Memory B cell (primary cell): ENCODE results near the gene SAP30BP.
A peak's percentile ranks its signal among the peaks of the same experiment; 100 is the strongest.
"Not testable (repeated sequence)": the region's sequence is repeated elsewhere in the genome, so short reads cannot be mapped to it uniquely, and the experiment has no call there.

Source experiments
- ATAC-seq: fragments of 150-1000 bp; cut with Tn5 transposase; 2 replicates; pipeline ENCODE4 v1.10.0; 2021; ENCODE audit warnings: low read depth, mild to moderate bottlenecking, moderate library complexity
- DNase-seq, 2 donors: peaks; one replicate each; pipeline ENCODE4 v3.0.0; 2022; ENCODE audit warnings: low spot score in 2 of 2
- H3K27ac Mint-ChIP-seq: one replicate; pipeline ENCODE4 v1.8.0; 2022; ENCODE audit warnings: mild to moderate bottlenecking, moderate library complexity, mixed read lengths
- H3K27me3 Mint-ChIP-seq: one replicate; pipeline ENCODE4 v1.8.0; 2022; ENCODE audit warnings: mixed read lengths
- H3K36me3 Mint-ChIP-seq: one replicate; pipeline ENCODE4 v1.8.0; 2022; ENCODE audit warnings: mild to moderate bottlenecking, mixed read lengths
- H3K4me1 Mint-ChIP-seq: one replicate; pipeline ENCODE4 v1.8.0; 2022; ENCODE audit warnings: mixed read lengths
- H3K4me3 Mint-ChIP-seq: one replicate; pipeline ENCODE4 v1.8.0; 2022; ENCODE audit warnings: mild to moderate bottlenecking, moderate library complexity, mixed read lengths
- H3K9me3 Mint-ChIP-seq: one replicate; pipeline ENCODE4 v1.8.0; 2022; ENCODE audit warnings: mixed read lengths

SAP30BP gene

DNA sequence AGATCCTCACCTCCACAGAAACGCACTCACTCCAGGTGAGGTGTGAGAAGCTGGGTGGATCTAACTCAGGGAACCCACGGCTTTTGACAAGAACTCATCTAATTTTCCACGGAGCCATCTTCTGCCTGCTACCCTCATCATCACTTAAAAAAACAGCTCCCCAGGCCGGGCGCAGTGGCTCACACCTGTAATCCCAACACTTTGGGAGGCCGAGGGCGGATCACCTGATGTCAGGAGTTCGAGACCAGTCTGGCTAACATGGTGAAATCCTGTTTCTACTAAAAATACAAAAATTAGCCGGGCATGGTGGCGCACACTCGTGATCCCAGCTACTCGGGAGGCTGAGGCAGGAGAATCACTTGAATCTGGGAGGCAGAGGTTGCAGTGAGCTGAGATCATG, 29.1 kb upstream of the SAP30BP start:
- not testable (repeated sequence) for H3K27me3 Mint-ChIP-seq, H3K4me3 Mint-ChIP-seq, H3K27ac Mint-ChIP-seq, ATAC-seq, DNase-seq, H3K9me3 Mint-ChIP-seq, H3K36me3 Mint-ChIP-seq, H3K4me1 Mint-ChIP-seq

DNA sequence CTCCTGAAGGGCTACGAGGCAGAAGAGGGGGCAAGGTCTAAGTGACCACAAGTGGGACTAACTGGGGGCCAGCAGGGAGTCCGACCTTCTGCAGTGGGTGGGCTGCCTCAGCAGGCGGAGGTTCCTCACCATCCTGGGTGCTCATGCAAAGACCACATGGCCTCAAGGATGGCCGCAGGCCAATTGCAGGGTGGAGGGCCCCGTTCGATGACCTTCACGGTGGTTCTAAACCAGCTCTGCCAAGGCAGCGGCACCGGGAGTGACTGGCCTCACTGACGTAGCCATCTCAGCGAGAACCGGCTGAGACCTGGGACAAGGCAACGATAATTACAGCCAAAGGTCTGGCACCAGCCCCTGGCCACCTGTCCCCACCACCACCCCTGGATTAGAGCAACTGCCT, 28.2 kb upstream of the SAP30BP start:
- Mint-ChIP-seq H3K4me1 (peaks cover 1% of the 10 kb centered on the region), H3K9me3 (no peaks in the 10 kb centered on the region), H3K27ac (no peak overlapping the region), H3K4me3 (no peak overlapping the region), H3K27me3 (no peaks in the 10 kb centered on the region), H3K36me3 (peaks cover 4% of the 10 kb centered on the region)
- DNase-seq = no peak
- no peak for ATAC-seq

DNA sequence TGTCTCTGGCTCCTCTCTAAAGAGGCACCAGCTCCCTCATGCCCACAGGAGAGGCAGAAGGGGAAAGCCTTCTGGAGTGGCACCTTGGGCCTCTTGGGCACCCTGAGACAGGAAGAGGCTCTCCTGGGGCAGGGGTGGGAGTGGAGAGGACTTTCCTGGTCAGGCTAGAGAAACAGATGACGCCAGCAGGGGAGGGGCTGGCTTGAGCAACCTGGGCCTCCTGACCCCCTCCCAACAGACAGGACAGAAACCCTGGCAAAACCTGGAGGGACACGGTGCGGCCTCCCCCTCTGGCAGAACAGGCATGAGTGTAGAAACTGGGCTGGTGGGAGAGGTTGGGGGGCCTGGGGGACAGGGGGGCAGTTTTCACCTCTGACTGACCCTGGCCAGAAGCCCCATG, 27.8 kb upstream of the SAP30BP start:
- Mint-ChIP-seq H3K4me1 (no peaks in the 10 kb centered on the region), H3K9me3 (no peaks in the 10 kb centered on the region), H3K27me3 (no peaks in the 10 kb centered on the region), H3K27ac (no peak overlapping the region), H3K4me3 (no peak overlapping the region), H3K36me3 (peaks cover 4% of the 10 kb centered on the region)
- DNase-seq (no peak), ATAC-seq (no peak)

DNA sequence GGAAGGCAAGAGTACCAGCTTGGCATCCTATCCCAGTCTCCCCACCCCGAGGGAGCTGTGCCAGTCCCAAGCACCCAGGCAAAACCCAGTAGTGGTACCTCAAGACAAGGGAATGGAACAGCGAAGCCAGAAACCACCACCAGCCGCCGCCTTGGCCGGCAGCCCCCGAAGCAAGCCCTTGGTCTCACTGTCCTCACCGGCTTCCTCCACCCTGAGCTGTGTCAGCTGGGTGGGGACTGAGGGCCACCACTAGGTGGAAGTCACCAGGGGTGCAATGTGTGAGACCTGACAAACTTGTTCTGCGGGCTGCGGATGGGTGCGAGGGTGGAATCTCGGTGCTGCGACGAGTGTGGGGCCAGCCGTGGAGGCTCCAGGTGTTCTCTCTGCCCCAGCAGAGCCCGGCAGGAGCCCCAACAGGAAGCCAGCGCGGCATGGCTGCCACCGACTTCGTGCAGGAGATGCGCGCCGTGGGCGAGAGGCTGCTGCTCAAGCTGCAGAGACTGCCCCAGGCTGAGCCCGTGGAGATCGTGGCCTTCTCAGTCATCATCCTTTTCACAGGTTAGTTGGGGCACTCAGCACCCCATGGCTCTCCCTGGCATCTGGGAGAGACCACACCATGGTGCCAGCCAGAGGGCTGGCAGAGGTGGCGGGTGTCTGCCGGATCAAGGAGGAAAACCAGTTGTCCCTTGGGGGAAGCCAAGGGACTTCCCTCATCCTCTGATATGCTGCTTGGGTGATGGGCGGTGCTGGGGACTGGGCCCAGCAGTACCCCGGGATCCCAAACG, 27.2 kb upstream of the SAP30BP start:
- Mint-ChIP-seq H3K36me3 (peaks cover 4% of the 10 kb centered on the region), H3K9me3 (no peaks in the 10 kb centered on the region), H3K27ac (no peak overlapping the region), H3K27me3 (no peaks in the 10 kb centered on the region), H3K4me3 (no peak overlapping the region), H3K4me1 (no peaks in the 10 kb centered on the region)
- DNase-seq (no peak), ATAC-seq (no peak)

DNA sequence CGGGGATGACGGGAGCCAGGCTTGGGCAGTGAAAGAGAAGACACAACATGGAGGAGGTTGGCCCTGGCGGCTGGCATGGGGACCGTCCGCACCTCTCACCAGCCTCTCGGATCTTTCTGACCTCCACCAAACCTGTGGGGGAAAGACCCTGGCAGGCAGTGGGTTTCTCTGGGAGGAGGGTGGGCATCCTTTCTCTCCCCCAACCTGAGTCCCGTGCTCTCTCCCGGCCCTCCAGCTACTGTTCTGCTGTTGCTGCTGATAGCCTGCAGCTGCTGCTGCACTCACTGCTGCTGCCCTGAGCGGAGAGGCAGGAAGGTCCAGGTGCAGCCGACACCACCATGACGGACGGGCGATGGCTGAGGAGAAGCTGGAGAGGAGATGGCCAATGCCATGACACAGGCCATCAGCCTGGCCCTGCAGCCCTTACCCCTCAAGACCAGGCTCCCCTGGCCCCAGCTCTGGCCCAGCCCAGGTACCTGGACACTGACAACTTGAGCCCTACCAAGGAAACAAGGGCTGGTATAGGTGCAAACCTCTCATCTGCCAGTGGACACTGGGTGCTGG, 26.5 kb upstream of the SAP30BP start:
- DNase-seq (no peak), ATAC-seq (no peak)
- Mint-ChIP-seq H3K36me3 (peaks cover 4% of the 10 kb centered on the region), H3K4me3 (no peak overlapping the region), H3K9me3 (no peaks in the 10 kb centered on the region), H3K4me1 (no peaks in the 10 kb centered on the region), H3K27ac (no peak overlapping the region), H3K27me3 (no peaks in the 10 kb centered on the region)

DNA sequence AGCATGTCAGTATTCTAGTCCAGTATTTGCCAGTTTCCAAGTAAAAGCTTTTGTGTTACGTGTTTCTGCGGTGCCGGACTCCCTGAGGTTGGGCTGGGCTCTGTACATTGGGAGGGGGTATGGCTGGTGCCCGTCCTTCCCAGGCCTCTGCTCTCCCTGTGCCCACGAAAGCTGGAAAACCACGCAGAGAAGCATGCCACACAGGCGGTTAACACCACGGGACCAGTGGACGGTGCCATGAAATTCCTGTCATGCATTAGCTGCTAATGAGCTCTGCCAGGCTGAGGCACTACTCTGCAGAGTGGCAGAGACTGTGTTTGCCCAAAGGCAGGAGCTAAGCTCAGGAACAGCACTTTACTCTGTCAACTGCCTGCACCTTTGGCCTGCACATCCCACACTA, 25.8 kb upstream of the SAP30BP start:
- no peak for DNase-seq
- no peaks in the 10 kb centered on the region for H3K4me1 Mint-ChIP-seq
- no peaks in the 10 kb centered on the region for H3K9me3 Mint-ChIP-seq
- no peaks in the 10 kb centered on the region for H3K27me3 Mint-ChIP-seq
- no peak overlapping the region for H3K4me3 Mint-ChIP-seq
- H3K27ac Mint-ChIP-seq = no peak overlapping the region
- ATAC-seq = no peak
- peaks cover 4% of the 10 kb centered on the region for H3K36me3 Mint-ChIP-seq

DNA sequence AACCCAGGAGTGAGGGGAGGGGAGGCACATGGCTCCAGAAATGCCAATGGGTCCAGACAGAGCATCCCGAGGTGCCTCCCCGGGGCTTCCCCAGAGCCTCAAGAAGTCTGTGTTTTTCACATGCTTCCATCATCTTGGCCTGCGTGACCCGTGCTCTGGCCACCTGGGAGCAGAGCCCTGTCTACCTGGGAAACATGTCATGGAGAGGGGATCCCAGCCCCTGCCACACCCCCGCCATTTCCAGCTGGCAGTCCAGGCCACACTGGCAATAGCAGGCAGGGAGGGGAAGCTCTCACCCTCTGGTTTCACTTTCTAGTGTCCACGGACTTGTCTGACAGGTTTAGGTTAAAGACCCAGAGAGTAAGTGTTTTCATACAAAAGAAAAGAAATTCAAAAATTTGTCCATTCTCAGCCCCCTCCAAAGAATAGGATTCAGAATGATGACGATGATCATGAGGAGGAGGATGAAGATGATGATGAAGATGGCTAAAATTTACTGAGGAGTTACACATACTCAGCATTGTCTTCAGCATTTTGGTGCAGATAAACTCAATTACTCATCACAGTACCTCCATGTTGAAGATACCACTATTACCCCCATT, 24.9 kb upstream of the SAP30BP start:
- Mint-ChIP-seq H3K4me1 (no peaks in the 10 kb centered on the region), H3K36me3 (peaks cover 4% of the 10 kb centered on the region), H3K4me3 (no peak overlapping the region), H3K27ac (no peak overlapping the region), H3K9me3 (no peaks in the 10 kb centered on the region), H3K27me3 (no peaks in the 10 kb centered on the region)
- no peak for DNase-seq
- no peak for ATAC-seq

DNA sequence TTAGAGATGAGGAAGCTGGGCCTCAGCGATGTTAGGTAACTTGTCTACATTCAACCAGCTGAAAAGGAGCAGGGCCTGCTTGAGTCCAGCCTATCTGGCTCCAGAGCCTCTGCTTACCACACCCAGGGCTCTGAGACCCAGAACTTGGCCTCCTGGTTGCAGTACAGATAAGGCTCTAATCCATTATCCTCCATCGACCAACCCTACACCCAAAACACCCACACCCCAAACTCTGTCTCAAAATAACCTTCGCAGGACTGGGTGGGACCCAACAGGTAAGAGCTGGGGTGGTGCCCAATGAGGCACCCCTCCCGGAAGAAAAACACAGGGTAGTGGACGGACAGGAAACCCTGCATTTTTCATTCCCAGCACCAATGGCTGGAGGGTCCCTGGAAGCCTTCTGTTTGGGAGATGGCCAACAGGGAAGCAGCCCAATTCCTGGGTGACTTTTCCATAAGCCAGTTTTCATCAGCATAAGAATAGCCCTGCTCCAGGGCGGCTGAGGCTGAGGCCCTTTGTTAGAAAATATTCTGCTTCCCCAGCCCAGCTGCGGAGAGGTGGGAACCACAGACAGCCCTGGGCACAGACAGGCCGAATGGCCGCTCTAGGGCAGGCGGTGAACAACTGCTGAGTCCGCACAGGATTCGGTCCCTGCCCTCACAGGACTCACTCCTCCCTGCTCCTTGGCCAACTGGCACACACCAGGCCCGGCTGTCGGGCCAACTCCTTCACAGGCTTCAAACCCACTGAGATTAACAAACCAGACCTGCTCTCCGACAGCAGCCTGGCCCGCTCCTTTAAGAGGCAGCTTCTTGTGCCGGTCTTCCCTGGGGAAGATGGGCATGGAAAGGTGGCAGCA, 24.1 kb upstream of the SAP30BP start:
- H3K4me3 Mint-ChIP-seq = no peak overlapping the region
- H3K9me3 Mint-ChIP-seq = no peaks in the 10 kb centered on the region
- ATAC-seq (no peak), DNase-seq (no peak)
- H3K4me1 Mint-ChIP-seq = no peaks in the 10 kb centered on the region
- H3K36me3 Mint-ChIP-seq = peaks cover 5% of the 10 kb centered on the region
- no peak overlapping the region for H3K27ac Mint-ChIP-seq
- H3K27me3 Mint-ChIP-seq = no peaks in the 10 kb centered on the region

DNA sequence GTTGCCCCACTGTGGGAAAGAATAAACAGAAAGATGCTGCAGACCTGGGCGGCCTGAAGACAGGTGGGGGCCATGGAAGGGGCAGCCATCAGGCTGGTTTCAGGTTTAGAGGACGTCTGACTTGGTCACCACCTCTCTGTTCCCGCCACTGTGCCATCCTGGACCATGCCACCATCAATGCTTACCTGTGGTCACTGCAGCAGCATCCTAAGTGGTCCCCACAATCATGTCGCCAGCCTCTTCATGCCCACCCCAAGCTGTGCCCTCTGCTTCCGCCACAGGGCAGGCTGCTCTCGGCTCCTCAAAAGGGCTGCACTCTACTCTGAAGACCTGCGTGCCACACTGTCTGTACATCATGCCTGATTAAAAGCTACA, 23.5 kb upstream of the SAP30BP start:
- Mint-ChIP-seq H3K27ac (no peak overlapping the region), H3K4me1 (no peaks in the 10 kb centered on the region), H3K9me3 (no peaks in the 10 kb centered on the region), H3K36me3 (peaks cover 6% of the 10 kb centered on the region), H3K4me3 (no peak overlapping the region), H3K27me3 (no peaks in the 10 kb centered on the region)
- ATAC-seq (no peak), DNase-seq (no peak)

DNA sequence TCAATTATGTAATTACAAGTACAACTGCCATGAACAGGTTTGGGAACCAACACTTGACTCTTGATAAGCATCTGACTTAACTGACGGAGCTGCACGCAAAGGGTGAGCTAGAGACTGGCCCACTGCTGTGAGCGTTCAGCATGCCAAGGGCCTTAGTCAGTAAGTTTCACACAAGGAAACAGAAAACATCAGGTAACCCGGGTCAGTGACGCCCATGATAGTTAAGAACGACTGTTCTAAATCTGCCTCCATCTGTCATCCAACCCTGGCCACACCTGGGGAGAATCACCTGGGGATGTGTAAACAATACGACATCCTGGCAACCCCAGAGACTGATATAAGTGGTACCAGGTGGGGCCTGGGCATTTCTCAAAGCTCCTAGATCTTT, 21.6 kb upstream of the SAP30BP start:
- no peaks in the 10 kb centered on the region for H3K27me3 Mint-ChIP-seq
- H3K4me1 Mint-ChIP-seq = no peaks in the 10 kb centered on the region
- no peak overlapping the region for H3K4me3 Mint-ChIP-seq
- ATAC-seq (no peak), DNase-seq (no peak)
- H3K9me3 Mint-ChIP-seq = no peaks in the 10 kb centered on the region
- H3K36me3 Mint-ChIP-seq = peaks cover 8% of the 10 kb centered on the region
- H3K27ac Mint-ChIP-seq = peak overlapping the region; percentile 67

DNA sequence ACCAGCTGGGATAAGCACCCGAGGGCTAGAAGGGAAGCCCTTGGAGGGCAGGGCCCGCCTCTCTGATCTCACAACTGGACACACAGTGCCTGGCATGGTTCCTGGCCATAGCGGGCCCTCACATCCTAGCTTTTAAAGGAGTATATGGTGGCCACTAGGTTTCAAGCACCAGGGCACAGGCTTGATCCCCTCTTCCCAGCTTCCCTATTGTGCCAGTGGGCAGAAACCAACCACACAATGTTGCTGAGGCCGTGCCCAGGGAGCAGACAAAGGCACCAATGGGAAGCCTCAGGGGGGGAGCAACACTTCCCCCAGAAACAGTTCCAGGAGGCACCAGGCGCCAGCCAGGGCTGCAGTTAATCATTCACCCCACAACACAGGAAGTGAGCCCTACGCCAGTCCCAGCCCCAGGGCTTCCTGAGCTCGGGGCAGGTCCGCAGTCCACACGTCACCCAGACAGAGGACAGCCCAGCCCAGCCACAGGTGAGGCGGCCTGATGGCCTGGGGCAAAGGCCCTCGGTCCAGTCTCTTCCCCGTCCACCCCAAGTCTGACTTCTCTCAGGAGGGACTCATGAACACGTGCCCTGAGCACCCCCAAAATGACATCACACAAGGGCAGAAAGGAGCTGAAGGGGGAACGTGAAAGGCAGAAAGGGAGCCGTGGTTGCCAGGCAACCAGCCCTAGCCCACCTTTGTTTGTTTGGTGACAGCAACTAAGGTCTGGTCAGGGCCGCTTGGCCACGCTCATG, 21.1 kb upstream of the SAP30BP start:
- Mint-ChIP-seq H3K27me3 (no peaks in the 10 kb centered on the region), H3K9me3 (no peaks in the 10 kb centered on the region), H3K4me3 (peak overlapping the region; percentile 11), H3K27ac (peak overlapping the region; percentile 67), H3K36me3 (peaks cover 13% of the 10 kb centered on the region), H3K4me1 (no peaks in the 10 kb centered on the region)
- no peak for DNase-seq
- ATAC-seq = peak; percentile 83

DNA sequence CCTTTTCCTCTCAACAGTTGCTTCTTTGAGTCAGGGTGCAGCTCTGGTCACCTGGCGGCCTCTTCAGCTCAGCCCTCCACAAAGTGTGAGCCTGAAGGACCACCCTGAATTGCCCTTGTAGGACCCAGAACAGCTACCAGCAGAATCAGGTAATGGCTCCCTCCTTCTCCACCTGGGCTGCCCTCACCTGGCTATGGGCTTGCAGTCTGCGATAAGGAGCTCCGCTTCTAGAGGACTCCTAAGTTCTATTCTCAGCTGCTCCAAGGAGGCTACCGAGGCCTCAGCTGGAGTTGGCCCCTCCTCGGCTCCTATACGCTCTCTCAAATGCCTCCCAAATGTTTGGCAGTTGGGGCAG, 20.5 kb upstream of the SAP30BP start:
- Mint-ChIP-seq H3K9me3 (no peaks in the 10 kb centered on the region), H3K27me3 (no peaks in the 10 kb centered on the region), H3K27ac (peak overlapping the region; percentile 67), H3K4me1 (no peaks in the 10 kb centered on the region), H3K36me3 (peaks cover 16% of the 10 kb centered on the region), H3K4me3 (no peak overlapping the region)
- ATAC-seq (no peak), DNase-seq (no peak)

DNA sequence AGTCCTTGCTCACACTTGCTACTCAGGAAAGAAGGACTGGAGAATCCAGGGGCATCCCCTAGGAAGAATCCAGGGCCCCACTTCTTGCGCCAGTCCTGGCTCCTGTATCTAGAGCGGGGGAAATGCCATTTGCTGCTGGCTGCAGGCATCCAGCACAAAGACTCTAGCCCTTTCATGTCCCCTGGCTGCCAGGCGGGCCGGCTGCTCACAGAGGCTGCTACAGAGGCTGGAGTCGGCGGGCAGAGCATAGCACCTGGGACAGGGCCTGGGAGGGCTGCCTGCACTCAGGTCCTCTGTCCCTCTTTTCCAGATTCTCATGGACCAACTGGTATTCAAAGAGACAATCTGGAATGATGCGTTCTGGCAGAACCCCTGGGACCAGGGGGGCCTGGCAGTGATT, 20.1 kb upstream of the SAP30BP start:
- Mint-ChIP-seq H3K4me3 (no peak overlapping the region), H3K4me1 (no peaks in the 10 kb centered on the region), H3K27me3 (no peaks in the 10 kb centered on the region), H3K36me3 (peaks cover 13% of the 10 kb centered on the region), H3K27ac (no peak overlapping the region), H3K9me3 (no peaks in the 10 kb centered on the region)
- no peak for DNase-seq
- no peak for ATAC-seq

DNA sequence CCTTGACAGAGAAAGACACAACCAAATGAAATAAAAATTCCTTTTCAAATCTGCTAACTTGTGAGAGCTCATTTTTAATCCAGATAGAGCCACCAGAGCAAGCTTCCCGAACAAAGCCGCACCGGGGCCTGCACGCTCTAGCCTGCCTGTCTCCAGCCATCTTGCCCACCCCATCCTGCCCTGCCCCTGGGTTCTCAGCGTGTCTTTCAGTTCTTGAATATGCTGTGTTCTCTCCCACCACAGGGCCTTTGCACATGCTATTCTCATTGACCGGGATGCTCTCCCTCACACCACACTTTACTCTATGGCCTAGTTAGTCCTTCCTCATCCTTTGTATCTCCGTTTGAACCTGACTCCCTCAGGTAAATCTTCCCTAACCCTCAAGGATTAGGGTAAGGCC, 19.2 kb upstream of the SAP30BP start:
- Mint-ChIP-seq H3K9me3 (no peaks in the 10 kb centered on the region), H3K27ac (no peak overlapping the region), H3K4me1 (peaks cover 2% of the 10 kb centered on the region), H3K36me3 (peaks cover 13% of the 10 kb centered on the region), H3K4me3 (no peak overlapping the region), H3K27me3 (no peaks in the 10 kb centered on the region)
- ATAC-seq = no peak
- no peak for DNase-seq
